WTC11 (cell line): ENCODE results near the gene GAS2L1.

Experiments
- CREB1 ChIP-seq: sonication (generic); formaldehyde crosslinking; IDR thresholded peaks from 2 replicates; pipeline ENCODE4 v1.8.0; 2023; ENCODE audit warnings: mild to moderate bottlenecking, missing genetic modification reagents
- RELA ChIP-seq: sonication (generic); formaldehyde crosslinking; IDR thresholded peaks from 2 replicates; pipeline ENCODE4 v1.8.1; 2022; ENCODE audit warnings: missing genetic modification reagents, mild to moderate bottlenecking, borderline replicate concordance
- TF ChIP-seq, protein P1 (sequence below): fragments of 200-600 bp; IDR thresholded peaks from 2 replicates; pipeline ENCODE4 v1.8.0; 2022; ENCODE audit warnings: antibody characterized with exemption
- TF ChIP-seq, protein P2 (sequence below): sonication (generic); formaldehyde crosslinking; IDR thresholded peaks from 2 replicates; pipeline ENCODE4 v1.8.1; 2022; ENCODE audit warnings: mild to moderate bottlenecking, missing genetic modification reagents, moderate library complexity, borderline replicate concordance

DNA sequence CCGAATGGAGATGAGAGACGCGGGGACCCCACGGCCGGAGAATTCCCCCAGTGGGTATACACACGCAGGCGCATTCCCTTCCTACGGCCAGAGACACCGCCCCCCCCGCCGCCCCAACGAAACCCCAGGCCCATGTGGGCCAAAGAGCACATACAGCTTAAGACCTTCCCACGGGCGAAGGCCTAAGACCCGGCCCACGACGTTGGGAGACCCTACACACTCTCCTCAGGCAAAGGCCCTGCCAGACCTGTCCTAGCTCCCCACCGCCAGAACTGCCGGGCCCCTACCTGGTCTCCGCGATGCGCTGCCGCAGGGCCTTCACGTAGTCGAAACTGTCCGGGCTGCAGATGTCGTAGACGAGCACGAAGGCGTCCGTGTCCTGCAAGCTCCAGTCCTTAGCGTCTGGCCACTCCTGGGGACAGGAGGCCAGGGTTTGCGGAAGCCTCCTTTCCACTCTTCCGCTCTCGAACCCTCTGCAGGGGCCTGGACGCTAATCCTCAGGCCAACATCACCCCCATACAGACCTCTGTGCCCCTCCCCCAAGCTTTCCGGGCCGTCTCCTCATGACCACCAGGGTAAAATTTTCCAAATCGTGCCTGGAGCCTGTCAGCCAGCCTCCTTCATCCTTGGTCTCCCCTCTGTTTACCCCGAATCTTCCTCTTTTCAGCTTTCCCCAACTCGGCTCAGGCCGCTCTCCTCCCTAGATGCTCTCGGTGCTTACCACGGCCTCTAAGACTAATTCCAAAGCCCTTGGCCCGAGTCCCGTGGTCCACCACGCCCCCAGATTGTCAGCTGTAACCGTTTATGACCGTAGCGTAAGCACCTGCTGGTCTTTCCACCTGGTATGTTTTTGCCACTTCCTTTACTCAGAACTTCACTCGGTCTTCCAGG lies 7.4 kb downstream of the GAS2L1 start:
- TF ChIP-seq, protein P1, sequence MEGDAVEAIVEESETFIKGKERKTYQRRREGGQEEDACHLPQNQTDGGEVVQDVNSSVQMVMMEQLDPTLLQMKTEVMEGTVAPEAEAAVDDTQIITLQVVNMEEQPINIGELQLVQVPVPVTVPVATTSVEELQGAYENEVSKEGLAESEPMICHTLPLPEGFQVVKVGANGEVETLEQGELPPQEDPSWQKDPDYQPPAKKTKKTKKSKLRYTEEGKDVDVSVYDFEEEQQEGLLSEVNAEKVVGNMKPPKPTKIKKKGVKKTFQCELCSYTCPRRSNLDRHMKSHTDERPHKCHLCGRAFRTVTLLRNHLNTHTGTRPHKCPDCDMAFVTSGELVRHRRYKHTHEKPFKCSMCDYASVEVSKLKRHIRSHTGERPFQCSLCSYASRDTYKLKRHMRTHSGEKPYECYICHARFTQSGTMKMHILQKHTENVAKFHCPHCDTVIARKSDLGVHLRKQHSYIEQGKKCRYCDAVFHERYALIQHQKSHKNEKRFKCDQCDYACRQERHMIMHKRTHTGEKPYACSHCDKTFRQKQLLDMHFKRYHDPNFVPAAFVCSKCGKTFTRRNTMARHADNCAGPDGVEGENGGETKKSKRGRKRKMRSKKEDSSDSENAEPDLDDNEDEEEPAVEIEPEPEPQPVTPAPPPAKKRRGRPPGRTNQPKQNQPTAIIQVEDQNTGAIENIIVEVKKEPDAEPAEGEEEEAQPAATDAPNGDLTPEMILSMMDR, result no peak
- TF ChIP-seq, protein P2, sequence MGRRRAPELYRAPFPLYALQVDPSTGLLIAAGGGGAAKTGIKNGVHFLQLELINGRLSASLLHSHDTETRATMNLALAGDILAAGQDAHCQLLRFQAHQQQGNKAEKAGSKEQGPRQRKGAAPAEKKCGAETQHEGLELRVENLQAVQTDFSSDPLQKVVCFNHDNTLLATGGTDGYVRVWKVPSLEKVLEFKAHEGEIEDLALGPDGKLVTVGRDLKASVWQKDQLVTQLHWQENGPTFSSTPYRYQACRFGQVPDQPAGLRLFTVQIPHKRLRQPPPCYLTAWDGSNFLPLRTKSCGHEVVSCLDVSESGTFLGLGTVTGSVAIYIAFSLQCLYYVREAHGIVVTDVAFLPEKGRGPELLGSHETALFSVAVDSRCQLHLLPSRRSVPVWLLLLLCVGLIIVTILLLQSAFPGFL, result no peak
- no peak for TF ChIP-seq CREB1 (CRISPR knock-in tag)
- no peak for TF ChIP-seq RELA (CRISPR knock-in tag)
